ENCODE measurements around the gene MTHFD1. TPM values are rescaled to one million over a fixed set of nuclear protein-coding genes. Genes with fewer than 3 reads are reported as not detected.

MTHFD1 gene
- total RNA-seq, 2 donors from 2014 or later: 142 to 282 TPM

- peaks cover 98% of the 10 kb centered on the region for H3K36me3 Mint-ChIP-seq (ENCODE audit: low read depth)
Observed at GRCh38 chr14:64504310-64504896, 116.2 kb downstream of the MTHFD1 start, which contains the start of gene ZBTB1. Gene ZBTB1, plus strand, starts transcription at chr14:64504770. Its CDS starts 16,735 bp downstream, at chr14:64521505.

DNA sequence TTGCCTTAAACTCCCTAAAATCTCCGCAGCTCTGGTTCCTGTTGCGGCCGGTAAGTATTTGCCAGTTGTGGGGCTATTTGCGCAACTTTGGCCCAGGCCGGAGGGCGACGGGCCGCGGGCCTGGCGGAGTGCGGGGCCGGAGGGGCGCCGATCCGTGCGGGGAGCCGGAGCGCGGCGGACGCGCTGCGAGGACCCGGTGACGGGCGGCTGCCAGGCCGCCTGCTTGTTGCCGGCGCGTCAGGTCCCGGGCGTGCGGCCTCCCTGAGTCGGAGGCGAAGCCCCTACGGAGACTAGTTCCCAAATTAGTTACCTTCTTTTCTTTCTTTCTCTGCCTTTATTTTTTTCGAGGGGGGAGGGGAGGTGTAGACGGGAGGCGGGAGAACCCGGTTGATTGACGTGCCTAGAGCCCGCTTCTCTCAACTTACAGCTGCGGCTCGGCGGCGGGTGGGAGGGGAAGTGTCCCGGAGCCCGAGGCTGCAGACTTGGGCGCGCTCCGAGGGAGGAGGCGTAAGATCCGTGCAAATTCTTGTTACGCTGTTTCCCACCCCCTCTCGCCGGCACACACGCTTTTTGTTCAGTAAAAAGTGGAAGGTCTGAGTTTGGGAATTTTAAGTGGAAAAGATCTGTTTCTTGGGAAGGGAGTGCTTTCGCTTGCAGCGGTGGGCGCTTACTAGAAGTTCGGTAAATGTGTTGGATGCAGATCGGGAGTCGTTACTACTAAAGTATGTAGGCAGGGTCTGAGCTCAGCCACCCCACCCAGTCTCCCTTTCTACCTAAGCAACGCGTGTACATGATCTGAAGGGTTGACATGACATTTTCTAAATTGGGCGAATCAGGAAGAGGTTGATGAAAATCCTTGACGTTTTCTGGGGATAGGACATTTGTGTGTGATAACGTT lies 117.0 kb downstream of the MTHFD1 start:
- Mint-ChIP-seq H3K4me3 (peak overlapping the region; percentile 91), H3K27ac (peak overlapping the region; percentile 97), H3K9me3 (no peaks in the 10 kb centered on the region), H3K4me1 (peaks cover 26% of the 10 kb centered on the region), H3K27me3 (no peaks in the 10 kb centered on the region), H3K36me3 (ENCODE audit: low read depth) (peaks cover 98% of the 10 kb centered on the region)
- peak; percentile 40 for ATAC-seq (replicated peaks)

More at GRCh38 chr14:64504310-64504896, 116.2 kb downstream of the MTHFD1 start, which contains the start of gene ZBTB1:
- H3K27me3 Mint-ChIP-seq: no peaks in the 10 kb centered on the region
- ATAC-seq (replicated peaks): peak; percentile 45
- peaks cover 29% of the 10 kb centered on the region for H3K4me1 Mint-ChIP-seq
- H3K9me3 Mint-ChIP-seq: no peaks in the 10 kb centered on the region
- peak within 1 kb of the TSS; percentile 91 for H3K4me3 Mint-ChIP-seq
- H3K27ac Mint-ChIP-seq: peak within 1 kb of the TSS; percentile 97

GRCh38 chr14:64506721-64507120 lies 118.6 kb downstream of the MTHFD1 start:
- no peak for ATAC-seq (replicated peaks)

GRCh38 chr14:64507376-64508156 lies 119.4 kb downstream of the MTHFD1 start:
- ATAC-seq (replicated peaks): peak; percentile 12
- Mint-ChIP-seq H3K36me3 (ENCODE audit: low read depth) (peaks cover 97% of the 10 kb centered on the region), H3K9me3 (no peaks in the 10 kb centered on the region), H3K27me3 (no peaks in the 10 kb centered on the region), H3K4me3 (peak overlapping the region; percentile 91), H3K4me1 (peaks cover 39% of the 10 kb centered on the region), H3K27ac (peak overlapping the region; percentile 97)

More at GRCh38 chr14:64506721-64507120, 118.6 kb downstream of the MTHFD1 start:
- Mint-ChIP-seq H3K27me3 (no peaks in the 10 kb centered on the region), H3K4me1 (peaks cover 39% of the 10 kb centered on the region), H3K9me3 (no peaks in the 10 kb centered on the region), H3K27ac (peak overlapping the region; percentile 97), H3K4me3 (peak overlapping the region; percentile 91), H3K36me3 (ENCODE audit: low read depth) (peaks cover 98% of the 10 kb centered on the region)

DNA sequence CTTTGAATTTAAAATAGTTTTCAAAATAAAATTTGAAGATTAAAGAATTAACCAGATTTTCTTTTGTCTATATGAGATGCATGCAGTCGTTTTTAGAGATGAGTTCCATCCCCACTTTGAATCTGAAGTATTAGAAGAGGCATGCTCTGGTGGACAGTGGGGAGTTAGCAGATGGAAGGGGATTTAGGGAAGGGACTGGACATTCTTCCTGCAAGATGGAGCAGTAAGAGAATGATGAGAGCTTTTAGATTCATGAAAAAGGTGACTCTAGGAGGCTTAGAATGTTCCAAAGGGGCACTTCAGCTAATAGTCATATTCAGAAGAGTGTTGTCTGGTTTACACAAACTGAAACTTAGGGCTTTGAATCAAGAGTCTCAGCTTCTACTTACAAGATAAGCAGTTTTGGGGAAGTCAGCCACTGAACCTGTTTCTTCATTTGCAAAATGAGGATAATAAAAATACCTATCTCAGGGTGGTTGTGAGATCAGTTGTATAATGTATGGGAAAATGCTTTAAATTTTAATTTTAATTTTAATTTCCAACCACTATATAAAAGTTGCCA lies 120.1 kb downstream of the MTHFD1 start:
- H3K9me3 Mint-ChIP-seq: no peaks in the 10 kb centered on the region

DNA sequence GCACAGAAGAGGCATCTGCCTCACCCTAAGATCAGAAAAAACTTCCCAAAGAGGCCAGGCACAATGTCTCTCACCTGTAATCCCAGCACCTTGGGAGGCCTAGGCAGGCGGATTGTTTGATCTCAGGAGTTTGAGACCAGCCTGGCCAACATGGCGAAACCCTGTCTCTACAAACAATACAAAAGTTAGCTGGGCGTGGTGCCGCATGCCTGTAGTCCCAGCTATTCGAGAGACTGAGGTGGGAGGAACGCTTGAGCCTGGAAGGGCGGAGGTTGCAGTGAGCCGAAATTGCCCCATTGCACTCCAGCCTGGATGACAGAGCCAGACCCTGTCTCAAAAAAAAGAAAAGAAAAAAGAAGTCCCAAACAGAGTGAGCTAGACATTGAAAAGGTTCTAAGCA lies 120.9 kb downstream of the MTHFD1 start:
- H3K27me3 Mint-ChIP-seq: no peaks in the 10 kb centered on the region
- no peak for ATAC-seq (replicated peaks)
- H3K4me1 Mint-ChIP-seq: peaks cover 43% of the 10 kb centered on the region
- no peaks in the 10 kb centered on the region for H3K9me3 Mint-ChIP-seq
- peaks cover 96% of the 10 kb centered on the region for H3K36me3 Mint-ChIP-seq (ENCODE audit: low read depth)
- H3K27ac Mint-ChIP-seq: peak overlapping the region; percentile 97
- H3K4me3 Mint-ChIP-seq: peak overlapping the region; percentile 91

More for the DNA sequence above, 120.1 kb downstream of the MTHFD1 start:
- H3K4me1 Mint-ChIP-seq: peaks cover 39% of the 10 kb centered on the region
- H3K36me3 Mint-ChIP-seq (ENCODE audit: low read depth): peaks cover 96% of the 10 kb centered on the region
- ATAC-seq (replicated peaks): no peak
- H3K27ac Mint-ChIP-seq: peak overlapping the region; percentile 97
- peak overlapping the region; percentile 91 for H3K4me3 Mint-ChIP-seq
- no peaks in the 10 kb centered on the region for H3K27me3 Mint-ChIP-seq

Other genes starting within 250 kb of the MTHFD1 start
- gene ESR2, start 94.0 kb upstream of the MTHFD1 start, total RNA-seq: 1 to 10 TPM in 1 of 2 donors, under 1 TPM in 1; 0.56 to 6.1 TPM
- 1 to 10 TPM in 1 of 2 donors, under 1 TPM in 1; 0.82 to 1.0 TPM for gene AKAP5, start 77.1 kb downstream of the MTHFD1 start, total RNA-seq
- 10 to 100 TPM; 29.7 to 88.5 TPM for gene ZBTB25, start 115.5 kb downstream of the MTHFD1 start, total RNA-seq
- gene ZBTB1, start 116.4 kb downstream of the MTHFD1 start, total RNA-seq: 100 to 1,000 TPM in 1 of 2 donors, 10 to 100 TPM in 1; 75.6 to 154 TPM
- gene HSPA2, start 152.4 kb downstream of the MTHFD1 start, total RNA-seq: 1 to 10 TPM; 6.5 to 7.4 TPM
- not detected for gene PPP1R36, start 161.6 kb downstream of the MTHFD1 start, total RNA-seq

All from activated T-helper 17 cell treated with anti-CD3 and anti-CD28 coated beads, Interleukin-2, amount 50 U/mL, for 72 hours (primary cell).